ENCODE data around the gene PC. TPM values are rescaled to one million over a fixed set of nuclear protein-coding genes. Genes with fewer than 3 reads are reported as not detected.

The PC gene
- polyA plus RNA-seq, 4 donors: 44.3 to 58.3 (median 53.0) TPM

- no peak for DNase-seq (ENCODE audit: low read depth in 4 of 4, low spot score in 2 of 4)
Measured at GRCh38 chr11:66857927-66858185, 100.3 kb downstream of the PC start.

GRCh38 chr11:66857234-66857926 lies 100.8 kb downstream of the PC start:
- no peak for DNase-seq (ENCODE audit: low read depth in 4 of 4, low spot score in 2 of 4)

GRCh38 chr11:66856496-66857233 lies 101.5 kb downstream of the PC start, which contains the start of gene LRFN4:
Gene LRFN4 (plus strand): TSS chr11:66857064. CDS start chr11:66857745, 681 bp downstream.
- no peak for DNase-seq (ENCODE audit: low read depth in 4 of 4, low spot score in 2 of 4)

GRCh38 chr11:66855574-66856495 lies 102.3 kb downstream of the PC start:
- peak in 2 of 4 donors; percentile 76 to 87 for DNase-seq (ENCODE audit: low read depth in 4 of 4, low spot score in 2 of 4)

GRCh38 chr11:66854729-66855211 lies 103.4 kb downstream of the PC start:
- no peak for DNase-seq (ENCODE audit: low read depth in 4 of 4, low spot score in 2 of 4)

GRCh38 chr11:66854231-66854661 lies 103.9 kb downstream of the PC start:
- no peak for DNase-seq (ENCODE audit: low read depth in 4 of 4, low spot score in 2 of 4)

- no peak for DNase-seq (ENCODE audit: low read depth in 4 of 4, low spot score in 2 of 4)
Measured at GRCh38 chr11:66853242-66854229, 104.6 kb downstream of the PC start.

- no peak for DNase-seq (ENCODE audit: low read depth in 4 of 4, low spot score in 2 of 4)
Measured at GRCh38 chr11:66852466-66853241, 105.5 kb downstream of the PC start.

GRCh38 chr11:66851698-66852465 lies 106.3 kb downstream of the PC start:
- DNase-seq (ENCODE audit: low read depth in 4 of 4, low spot score in 2 of 4): no peak

GRCh38 chr11:66851239-66851596 lies 107.0 kb downstream of the PC start:
- no peak for DNase-seq (ENCODE audit: low read depth in 4 of 4, low spot score in 2 of 4)

GRCh38 chr11:66850588-66851238 lies 107.5 kb downstream of the PC start:
- DNase-seq (ENCODE audit: low read depth in 4 of 4, low spot score in 2 of 4): no peak

- no peak for DNase-seq (ENCODE audit: low read depth in 4 of 4, low spot score in 2 of 4)
Measured at GRCh38 chr11:66850235-66850587, 108.0 kb downstream of the PC start.

GRCh38 chr11:66849501-66850234 lies 108.5 kb downstream of the PC start:
- no peak for DNase-seq (ENCODE audit: low read depth in 4 of 4, low spot score in 2 of 4)

GRCh38 chr11:66848671-66849500 lies 109.3 kb downstream of the PC start:
- DNase-seq (ENCODE audit: low read depth in 4 of 4, low spot score in 2 of 4): no peak

- DNase-seq (ENCODE audit: low read depth in 4 of 4, low spot score in 2 of 4): no peak
Measured at GRCh38 chr11:66847461-66848232, 110.5 kb downstream of the PC start.

GRCh38 chr11:66846671-66847091 lies 111.5 kb downstream of the PC start:
- no peak for DNase-seq (ENCODE audit: low read depth in 4 of 4, low spot score in 2 of 4)

Measured in left renal cortex interstitium (tissue), 4 donors.